Ureter (tissue), 1 donor: ENCODE results near the gene METTL6. TPM values are rescaled to one million over a fixed set of nuclear protein-coding genes. Genes with fewer than 3 reads are reported as not detected.

Experiments used
- DNase-seq: peaks from one replicate; pipeline ENCODE4 v3.0.0-alpha.2; 2020; ENCODE audit warnings: low spot score
- total RNA-seq: library from RNA; stranded (reverse); gene quantifications from one replicate; pipeline ENCODE4 v1.2.4, GENCODE V29; 2023
- donor health status: DM: yes; HTN: yes; CAD: no.

Gene METTL6
- total RNA-seq, 1 donor from 2014 or later: 19.3 TPM

DNA sequence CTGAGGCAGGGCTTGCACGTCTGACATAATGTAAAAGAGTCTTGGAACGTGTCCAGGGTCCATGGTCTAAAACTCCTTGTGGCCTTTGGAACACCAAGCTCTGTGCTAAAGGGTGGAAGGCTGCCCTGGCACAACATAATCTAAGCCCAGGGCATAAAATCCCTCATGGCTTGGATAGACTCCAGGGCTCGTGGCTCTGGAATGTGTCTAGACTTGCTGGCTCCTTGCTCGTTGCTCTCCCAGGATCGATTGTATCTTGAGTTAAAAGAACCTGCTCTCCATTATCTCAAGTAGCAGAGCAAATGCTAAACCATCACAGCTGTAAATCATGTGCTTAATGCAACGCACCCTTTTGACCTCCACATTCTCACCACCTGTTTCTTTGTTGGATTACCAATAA, 63.3 kb downstream of the METTL6 start:
- DNase-seq: peak; percentile 46

DNA sequence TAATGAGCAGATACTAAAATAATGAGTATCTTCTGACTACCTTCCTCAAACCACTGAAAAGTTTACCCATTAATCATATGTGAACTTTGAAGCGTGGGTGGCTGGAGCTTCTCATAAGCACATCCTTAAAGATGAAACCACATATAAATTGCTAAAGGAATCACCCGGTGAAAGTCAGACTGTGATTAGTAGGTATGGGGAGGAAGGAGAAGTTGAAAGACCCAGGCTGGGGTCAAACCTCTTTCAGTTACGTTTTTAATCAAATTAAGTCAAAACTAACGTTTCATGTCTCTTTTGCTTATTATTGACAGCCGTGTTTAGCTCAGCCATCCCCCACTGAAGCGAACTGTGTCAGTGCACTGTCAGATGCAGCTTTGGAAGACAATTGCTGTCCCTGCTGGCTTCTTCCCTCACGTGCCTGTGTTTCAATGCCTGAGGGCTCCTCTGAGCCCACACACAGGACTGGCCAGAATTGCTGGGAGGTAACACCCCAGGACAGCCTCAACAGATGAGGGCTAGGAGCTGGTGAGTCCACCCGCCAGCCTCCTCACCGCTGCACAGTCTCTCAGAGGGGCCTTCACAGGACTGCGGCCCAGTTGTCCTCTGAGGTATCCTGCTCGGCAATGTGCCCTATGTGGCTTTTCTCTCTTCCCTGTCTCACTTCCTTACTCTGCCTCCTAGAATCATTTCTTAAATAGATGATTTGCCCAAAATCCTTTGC, 65.7 kb downstream of the METTL6 start:
- DNase-seq: no peak

DNA sequence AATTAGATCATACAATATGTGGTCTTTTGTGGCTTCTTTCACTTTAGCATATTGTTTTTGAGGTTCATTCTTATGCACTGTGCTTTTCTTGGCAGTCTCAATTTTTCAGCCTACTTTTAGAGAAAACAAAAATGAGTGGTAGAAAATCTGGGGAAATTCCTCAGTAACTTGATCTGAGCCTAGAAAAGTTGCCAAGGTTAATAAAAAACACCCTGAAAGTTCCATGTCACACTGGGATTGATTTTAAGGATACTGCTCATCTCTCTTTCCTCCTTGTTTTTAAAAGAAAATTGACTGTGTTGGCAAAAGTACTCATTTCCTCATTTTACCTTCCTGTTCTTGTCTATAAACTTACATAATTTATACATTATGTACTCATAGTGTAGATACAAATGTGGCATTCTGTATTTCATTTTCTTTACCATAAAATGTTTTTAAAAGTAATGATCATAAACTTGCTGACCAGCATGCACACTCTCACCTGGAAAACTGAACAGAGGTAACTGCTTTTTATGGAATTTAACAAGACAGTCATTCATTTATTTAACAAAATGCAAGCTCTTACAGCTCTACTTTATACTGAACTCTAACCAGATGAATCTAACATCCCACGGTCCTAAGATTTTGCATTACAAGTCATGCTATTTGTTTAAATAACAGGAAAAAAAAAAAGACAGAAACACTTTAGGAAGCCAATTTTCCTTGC, 66.4 kb downstream of the METTL6 start:
- DNase-seq: no peak

Other genes with a start within 250 kb of the METTL6 start
- gene CAPN7, start 221.3 kb downstream of the METTL6 start, total RNA-seq: 48.1 TPM
- 68.0 TPM for gene SH3BP5, start 95.0 kb downstream of the METTL6 start, total RNA-seq
- gene EAF1, start 54 bp upstream of the METTL6 start, total RNA-seq: 14.1 TPM
- gene COLQ, start 94.2 kb upstream of the METTL6 start, total RNA-seq: 6.1 TPM
- 35.0 TPM for gene HACL1, start 174.0 kb upstream of the METTL6 start, total RNA-seq
- 20.8 TPM for gene BTD, start 174.2 kb upstream of the METTL6 start, total RNA-seq